HG02610 (cell line): ENCODE data around the gene C11orf58.

Experiments
- ATAC-seq: cut with Tn5 transposase; IDR thresholded peaks from one replicate; pipeline ENCODE4 v1.9.1; 2021; ENCODE audit warnings: mild to moderate bottlenecking, moderate library complexity; ENCODE audit not compliant: unreplicated experiment

The C11orf58 gene

GRCh38 chr11:16784097-16784496 lies 45.6 kb downstream of the C11orf58 start:
- ATAC-seq = no peak

- ATAC-seq = no peak
Measured at GRCh38 chr11:16784666-16785065, 46.2 kb downstream of the C11orf58 start.

GRCh38 chr11:16785520-16786128 lies 47.2 kb downstream of the C11orf58 start:
- peak; percentile 84 for ATAC-seq

- ATAC-seq = no peak
Measured at GRCh38 chr11:16786131-16786530, 47.7 kb downstream of the C11orf58 start.

- ATAC-seq = no peak
Measured at GRCh38 chr11:16787035-16787742, 48.7 kb downstream of the C11orf58 start.

GRCh38 chr11:16788141-16789062 lies 50.0 kb downstream of the C11orf58 start:
- ATAC-seq = peak; percentile 60

GRCh38 chr11:16789063-16789420 lies 50.6 kb downstream of the C11orf58 start:
- no peak for ATAC-seq

GRCh38 chr11:16789560-16790485 lies 51.4 kb downstream of the C11orf58 start:
- no peak for ATAC-seq

- no peak for ATAC-seq
Measured at GRCh38 chr11:16790486-16791190, 52.2 kb downstream of the C11orf58 start.

- no peak for ATAC-seq
Measured at GRCh38 chr11:16791191-16791961, 52.9 kb downstream of the C11orf58 start.

GRCh38 chr11:16792426-16792825 lies 54.0 kb downstream of the C11orf58 start:
- no peak for ATAC-seq

GRCh38 chr11:16793009-16793408 lies 54.6 kb downstream of the C11orf58 start:
- ATAC-seq = no peak

GRCh38 chr11:16793511-16793910 lies 55.1 kb downstream of the C11orf58 start:
- ATAC-seq = no peak

- ATAC-seq = no peak
Measured at GRCh38 chr11:16794047-16794818, 55.8 kb downstream of the C11orf58 start.

GRCh38 chr11:16795146-16795545 lies 56.7 kb downstream of the C11orf58 start:
- no peak for ATAC-seq

GRCh38 chr11:16796311-16796710 lies 57.9 kb downstream of the C11orf58 start:
- ATAC-seq = no peak

- ATAC-seq = no peak
Measured at GRCh38 chr11:16797776-16798175, 59.3 kb downstream of the C11orf58 start.

GRCh38 chr11:16799221-16799620 lies 60.8 kb downstream of the C11orf58 start:
- no peak for ATAC-seq
